ENCODE measurements around the gene PBOV1.
A peak's percentile ranks its signal among the peaks of the same experiment; 100 is the strongest.

The PBOV1 gene

DNA sequence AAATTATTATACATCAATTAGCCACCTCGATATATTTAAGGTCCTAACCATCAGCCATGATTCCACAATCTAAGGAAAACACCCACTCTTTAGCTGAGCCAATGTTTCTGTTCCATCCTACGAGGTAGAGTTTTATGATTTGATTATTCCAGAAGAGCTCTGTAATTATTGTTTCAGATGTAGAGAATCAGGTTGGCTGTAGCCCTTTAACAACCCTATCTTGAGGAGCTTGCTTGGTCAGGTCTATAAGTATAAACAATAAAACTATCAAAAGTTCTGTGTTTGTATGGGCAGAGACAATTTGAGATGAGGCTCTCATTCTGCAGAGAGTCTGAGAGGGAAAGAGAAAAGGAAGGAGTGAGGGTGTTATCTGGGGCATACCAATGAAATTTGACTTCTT is at the start of gene PBOV1:
TSS of gene PBOV1 (minus strand) at position 43 of the 400 bp plus-strand sequence. CDS start 96 bp downstream, outside the sequence.
- peak within 1 kb of the TSS; percentile 34 for H3K27ac ChIP-seq
- TF ChIP-seq, protein P1, sequence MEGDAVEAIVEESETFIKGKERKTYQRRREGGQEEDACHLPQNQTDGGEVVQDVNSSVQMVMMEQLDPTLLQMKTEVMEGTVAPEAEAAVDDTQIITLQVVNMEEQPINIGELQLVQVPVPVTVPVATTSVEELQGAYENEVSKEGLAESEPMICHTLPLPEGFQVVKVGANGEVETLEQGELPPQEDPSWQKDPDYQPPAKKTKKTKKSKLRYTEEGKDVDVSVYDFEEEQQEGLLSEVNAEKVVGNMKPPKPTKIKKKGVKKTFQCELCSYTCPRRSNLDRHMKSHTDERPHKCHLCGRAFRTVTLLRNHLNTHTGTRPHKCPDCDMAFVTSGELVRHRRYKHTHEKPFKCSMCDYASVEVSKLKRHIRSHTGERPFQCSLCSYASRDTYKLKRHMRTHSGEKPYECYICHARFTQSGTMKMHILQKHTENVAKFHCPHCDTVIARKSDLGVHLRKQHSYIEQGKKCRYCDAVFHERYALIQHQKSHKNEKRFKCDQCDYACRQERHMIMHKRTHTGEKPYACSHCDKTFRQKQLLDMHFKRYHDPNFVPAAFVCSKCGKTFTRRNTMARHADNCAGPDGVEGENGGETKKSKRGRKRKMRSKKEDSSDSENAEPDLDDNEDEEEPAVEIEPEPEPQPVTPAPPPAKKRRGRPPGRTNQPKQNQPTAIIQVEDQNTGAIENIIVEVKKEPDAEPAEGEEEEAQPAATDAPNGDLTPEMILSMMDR (conservative IDR thresholded peaks at IDR 0.05), result no peak

DNA sequence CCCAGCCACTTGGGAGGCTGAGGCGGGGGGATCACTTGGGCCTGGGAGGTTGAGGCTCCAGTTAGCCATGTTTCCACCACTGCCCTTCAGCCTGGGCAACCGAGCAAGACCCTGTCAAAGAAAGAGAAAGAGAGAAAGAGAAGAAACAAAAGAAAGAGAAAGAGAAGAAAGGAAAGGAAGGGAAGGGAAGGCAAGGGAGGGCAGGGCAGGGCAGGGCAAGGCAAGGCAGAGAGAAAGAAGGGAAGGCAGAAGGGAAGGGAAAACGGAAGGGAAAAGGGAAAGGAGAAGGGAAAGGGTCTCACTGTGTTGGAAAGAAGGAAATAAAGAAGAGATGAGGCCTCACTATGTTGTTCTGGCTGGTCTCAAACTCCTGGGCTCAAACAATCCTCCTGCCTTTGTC is 47.8 kb upstream of the PBOV1 start:
- TF ChIP-seq, protein P1 (conservative IDR thresholded peaks at IDR 0.05), result no peak
- peak overlapping the region; percentile 11; the same call in 1 of the 2 replicates for H3K27ac ChIP-seq

DNA sequence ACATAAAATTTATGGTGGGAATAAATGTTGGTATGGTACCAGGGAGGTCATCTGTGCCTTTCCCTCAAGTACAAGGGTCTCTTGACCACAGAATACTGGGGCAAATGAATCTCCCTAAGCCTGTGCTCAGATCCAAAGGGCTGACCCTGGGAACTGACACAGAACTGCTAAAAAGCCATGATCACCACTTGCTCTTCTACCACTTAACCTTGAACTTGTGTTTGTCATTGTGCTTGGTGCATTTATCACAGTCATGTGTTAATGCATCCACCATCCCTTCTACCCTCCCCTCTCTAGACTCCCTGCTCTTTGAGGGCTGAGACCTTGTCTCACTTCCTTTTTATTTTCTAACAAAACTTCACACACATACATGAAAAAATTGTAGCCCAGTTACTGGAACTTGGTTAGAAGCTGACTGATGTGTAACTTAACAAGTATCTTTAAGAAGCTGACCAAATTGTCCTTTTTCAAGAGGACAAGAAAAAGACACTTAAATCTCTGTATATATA is 46.1 kb upstream of the PBOV1 start:
- TF ChIP-seq, protein P1 (conservative IDR thresholded peaks at IDR 0.05), result no peak
- no peak overlapping the region for H3K27ac ChIP-seq

DNA sequence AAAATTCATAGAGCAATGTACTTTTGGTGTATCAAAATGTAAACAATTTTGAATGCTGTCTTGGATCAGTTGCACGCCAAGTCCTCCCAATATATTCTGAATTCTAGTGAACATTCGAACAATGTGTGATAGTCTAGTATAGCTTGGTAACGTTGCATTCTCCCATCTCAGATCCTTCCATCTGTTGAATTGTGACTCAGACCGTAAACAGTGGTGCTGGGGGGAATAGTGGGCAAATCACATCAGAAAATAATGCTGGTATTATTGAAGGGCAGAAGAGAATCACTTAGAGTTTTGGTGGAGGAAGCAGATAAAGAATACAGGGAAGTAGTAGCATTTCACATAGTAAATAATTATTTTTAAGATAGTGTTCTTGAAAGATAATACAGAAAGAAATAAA is 45.7 kb upstream of the PBOV1 start:
- TF ChIP-seq, protein P1 (conservative IDR thresholded peaks at IDR 0.05), result no peak
- no peak overlapping the region for H3K27ac ChIP-seq

DNA sequence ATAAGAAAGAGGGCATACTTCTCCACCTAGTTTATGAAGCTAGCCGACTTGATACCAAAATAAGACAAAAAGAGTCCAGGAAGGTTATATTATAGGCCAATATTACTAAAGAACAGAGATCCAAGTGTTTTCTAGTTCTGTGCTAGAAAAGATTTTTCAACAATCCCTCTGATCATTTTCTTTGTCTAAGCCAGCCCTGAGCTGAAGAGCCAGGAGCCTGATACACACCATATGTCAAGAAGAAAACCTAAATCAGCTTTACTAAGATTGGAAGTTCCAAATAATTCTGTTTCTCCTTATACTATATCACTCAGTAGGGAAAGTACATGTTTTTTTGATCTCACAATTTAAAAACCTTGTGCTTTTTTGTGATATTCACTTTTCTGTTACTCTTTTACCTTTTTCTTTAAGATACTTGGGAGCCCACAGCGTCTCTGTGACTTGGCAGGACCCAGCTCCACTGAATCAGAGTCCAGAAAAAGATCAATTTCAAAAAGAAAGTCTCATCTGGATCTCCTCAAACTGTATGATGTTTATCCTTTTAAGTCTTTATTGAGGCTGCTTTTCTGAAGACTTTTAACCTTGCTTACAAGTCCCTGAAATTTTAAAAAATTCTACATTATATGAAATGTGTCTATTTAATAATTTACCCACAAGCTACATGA is 43.0 kb upstream of the PBOV1 start:
- TF ChIP-seq, protein P1 (conservative IDR thresholded peaks at IDR 0.05), result no peak
- peak overlapping the region; percentile 95; the same call in 1 of the 2 replicates for H3K27ac ChIP-seq

DNA sequence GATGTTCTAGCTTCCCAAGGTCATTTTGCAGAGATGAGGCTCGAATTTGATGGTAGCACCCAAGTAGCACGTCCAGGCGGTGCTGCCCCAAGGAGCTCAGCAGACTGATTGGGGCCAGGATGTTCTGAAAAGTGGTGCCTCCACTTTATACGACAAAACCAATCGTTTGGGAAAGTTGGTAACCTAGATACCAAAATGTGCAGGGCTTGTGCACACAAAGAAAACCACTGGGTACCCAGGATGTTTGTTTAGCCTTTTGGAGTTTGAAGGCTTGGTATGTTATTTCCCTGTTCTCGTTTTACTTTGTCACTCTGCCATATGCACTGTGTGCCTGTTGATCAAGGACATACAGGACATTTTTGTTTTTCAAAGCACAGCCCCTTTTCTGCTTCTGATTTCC is 40.7 kb upstream of the PBOV1 start:
- TF ChIP-seq, protein P1 (conservative IDR thresholded peaks at IDR 0.05), result no peak
- peak overlapping the region; percentile 95 for H3K27ac ChIP-seq

DNA sequence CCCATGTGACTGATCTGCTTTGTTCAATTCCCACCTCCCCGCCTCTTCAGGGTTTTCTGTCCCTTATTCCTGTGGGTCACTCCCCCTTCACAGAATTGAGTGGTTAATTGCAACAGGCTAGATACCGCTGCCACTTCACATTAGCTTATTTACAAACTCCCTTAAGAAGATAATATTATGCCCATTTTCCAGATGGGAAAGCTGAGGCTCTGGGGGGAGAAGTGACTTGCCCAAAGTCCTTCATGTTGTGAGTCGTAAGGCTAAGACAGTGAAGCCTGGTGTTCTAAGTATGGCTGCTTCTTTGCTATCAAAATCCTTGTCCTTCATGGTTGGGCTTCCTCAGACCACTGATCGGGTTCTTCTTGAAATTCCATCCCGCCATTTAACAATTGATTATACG is 39.9 kb upstream of the PBOV1 start:
- TF ChIP-seq, protein P1 (conservative IDR thresholded peaks at IDR 0.05), result no peak
- peak overlapping the region; percentile 95 for H3K27ac ChIP-seq

Measured in VCaP (cell line).